DOHH2 (cell line): ENCODE measurements around the gene ZNF521.

Experiments used
- CTCF ChIP-seq: fragments of 200-600 bp; sonication (generic); IDR thresholded peaks from one replicate; pipeline ENCODE4 v1.5.1; 2014; ENCODE audit warnings: antibody characterized with exemption, mild to moderate bottlenecking, low read depth, low read length; ENCODE audit not compliant: poor library complexity, severe bottlenecking
- EZH2phosphoT487 ChIP-seq: fragments of 200-600 bp; sonication (generic); IDR thresholded peaks from 2 replicates; pipeline ENCODE4 v1.6.1; 2017; ENCODE audit warnings: borderline replicate concordance, mild to moderate bottlenecking, antibody characterized with exemption, low read length, moderate library complexity, mixed read lengths

DNA sequence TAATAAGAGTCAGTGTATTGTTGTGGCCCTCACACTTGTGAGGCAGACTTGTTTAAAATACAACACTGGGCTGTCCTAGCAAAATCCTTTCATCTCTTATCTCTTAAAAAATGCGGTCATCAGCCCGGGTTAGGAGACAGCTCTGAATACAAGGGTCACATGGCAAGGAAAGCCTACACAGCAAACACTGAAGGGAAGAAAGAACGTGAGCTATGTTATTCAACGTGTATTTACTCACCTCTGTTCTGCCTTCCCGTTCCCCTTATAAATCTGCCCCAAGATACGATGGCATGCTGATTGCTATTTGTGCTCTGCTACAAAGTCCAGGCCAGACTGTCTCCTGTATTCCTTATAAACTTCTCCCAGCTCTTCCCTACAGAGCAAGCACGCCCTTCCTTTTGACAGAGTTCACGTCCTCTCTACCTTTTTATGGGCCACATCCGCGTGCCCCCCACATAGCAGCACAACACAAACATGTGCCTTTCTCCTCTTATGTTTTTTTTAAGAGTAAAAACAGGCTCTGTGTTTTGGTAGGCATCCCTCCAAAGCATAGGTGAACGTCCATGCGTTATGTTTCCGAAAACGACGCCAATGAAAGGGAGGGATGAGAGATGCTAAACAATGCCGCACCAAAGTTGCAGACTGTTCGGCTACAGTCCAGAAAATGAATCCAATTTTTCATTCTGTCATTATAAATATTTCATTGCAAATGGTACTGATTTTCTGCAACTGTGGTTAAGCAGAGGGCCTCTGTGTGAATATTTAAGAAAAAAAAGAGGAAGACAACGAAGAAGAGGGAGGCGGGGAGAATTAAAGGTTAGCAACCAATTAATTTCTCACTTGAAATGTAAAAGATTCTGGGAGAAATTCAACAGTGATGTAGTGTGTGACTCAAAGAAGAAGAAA lies 274.7 kb downstream of the ZNF521 start:
- TF ChIP-seq CTCF, result no peak
- TF ChIP-seq EZH2phosphoT487, result no peak
